C1 segment of cervical spinal cord (tissue), 14 donors: ENCODE results near the gene GSAP.
"Not testable (repeated sequence)": the region's sequence is repeated elsewhere in the genome, so short reads cannot be mapped to it uniquely, and the experiment has no call there.

Experiments used
- DNase-seq, 14 donors: peaks; one replicate each; lab custom pipeline; 2025; lab: John Stamatoyannopoulos, UW

GSAP gene

DNA sequence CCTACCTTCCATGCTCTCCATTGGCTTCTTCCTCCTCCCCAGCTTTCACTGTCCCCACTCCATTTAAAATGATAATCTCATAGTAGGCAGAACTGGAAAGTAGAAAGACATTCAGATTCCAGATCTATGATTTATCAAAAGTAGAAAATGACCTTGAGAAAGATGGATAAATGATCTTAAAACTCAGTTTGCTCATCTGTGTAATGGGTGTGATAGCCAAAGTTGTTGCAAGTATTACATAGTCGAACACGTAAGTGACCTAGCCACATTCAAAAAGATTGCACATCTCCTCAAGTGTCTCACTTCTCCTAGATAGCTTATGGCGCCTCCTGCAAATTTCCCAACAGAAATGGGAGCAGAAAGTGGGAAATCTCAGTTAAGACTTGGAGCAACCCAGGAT, 126.8 kb downstream of the GSAP start:
- no peak for DNase-seq

DNA sequence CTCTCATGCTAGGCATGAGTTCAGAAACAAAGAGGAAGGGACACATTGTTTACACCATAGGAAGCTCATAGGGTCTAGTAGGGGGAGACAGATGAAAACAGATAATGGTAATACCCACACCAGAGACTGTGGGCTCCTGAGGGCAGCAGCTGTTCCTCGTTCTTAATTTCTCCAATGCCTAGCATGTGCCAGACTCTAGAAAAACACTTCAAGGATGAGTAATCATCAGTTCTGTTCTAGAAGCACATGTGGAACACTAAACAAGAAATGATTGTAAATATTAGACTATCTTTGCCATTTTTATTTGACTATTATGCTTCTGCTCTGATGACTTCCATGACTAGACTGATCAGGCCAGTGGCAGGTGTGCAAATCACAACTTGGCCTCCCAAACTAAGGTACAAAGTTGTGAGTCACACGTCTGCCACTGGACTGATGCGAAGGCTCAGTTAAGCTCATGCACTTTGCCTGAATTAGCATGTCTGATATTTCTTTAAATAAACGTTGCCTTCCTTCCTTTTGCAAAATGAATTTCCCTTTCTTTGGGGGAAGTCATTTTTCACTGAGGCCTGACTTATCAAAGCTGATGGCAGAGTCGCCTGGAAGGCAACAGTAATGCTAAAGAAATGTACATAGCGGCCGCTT, 127.4 kb downstream of the GSAP start:
- DNase-seq: no peak

DNA sequence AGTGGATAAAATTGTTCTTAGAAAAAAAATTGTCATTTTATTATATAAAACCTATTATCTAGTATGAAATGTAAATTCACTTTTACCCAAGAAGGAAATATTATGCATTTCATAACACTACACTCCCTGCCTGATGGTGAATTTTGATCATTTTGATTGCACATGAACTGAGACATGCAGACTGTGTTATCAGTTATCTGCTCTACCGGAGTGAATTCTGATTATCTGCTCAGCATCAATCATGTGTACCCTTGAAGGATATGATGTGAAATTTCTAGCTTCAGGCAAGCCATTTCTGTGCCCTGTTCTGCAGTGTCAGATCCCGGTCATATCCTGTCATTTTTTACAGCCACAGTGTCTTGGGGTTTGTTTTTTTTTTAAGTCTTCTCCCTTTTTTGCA, 131.5 kb downstream of the GSAP start:
- no peak for DNase-seq

DNA sequence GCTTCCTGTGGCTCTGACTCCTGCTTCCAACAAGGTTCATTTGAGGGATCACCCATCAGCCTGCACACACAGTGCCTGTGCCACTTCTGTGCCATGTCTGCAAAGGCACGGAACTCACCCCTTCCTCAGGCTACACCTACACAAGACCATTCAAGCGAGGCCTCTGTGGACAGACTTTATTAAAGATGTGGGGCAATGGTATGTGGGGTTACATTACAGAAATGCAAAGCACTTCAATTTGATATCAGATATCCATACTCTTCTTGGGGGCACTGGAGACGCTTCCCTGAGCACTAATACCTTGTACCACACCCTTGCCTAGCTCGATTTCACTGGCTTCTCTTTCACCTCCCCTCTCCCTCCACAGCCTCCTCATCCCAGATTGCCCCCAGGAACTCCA, 132.1 kb downstream of the GSAP start:
- no peak for DNase-seq

DNA sequence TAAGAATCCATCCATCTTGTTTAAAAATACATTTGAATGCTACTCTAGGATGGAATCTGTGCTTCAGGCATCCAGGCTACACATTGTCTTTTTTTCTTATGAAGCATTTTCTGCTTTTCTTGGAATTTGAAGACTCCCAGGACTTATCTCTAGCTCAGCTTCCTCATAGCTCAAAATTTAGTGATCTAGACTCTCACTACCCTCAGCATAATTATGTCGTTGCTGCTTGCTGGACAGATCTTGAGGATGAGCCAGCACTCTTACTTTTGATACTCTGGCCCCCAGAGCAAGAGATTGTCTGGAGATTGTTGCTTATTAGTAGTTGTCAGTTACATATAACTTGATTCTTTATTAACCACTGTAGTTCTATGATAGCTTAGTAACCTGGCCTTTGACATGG, 133.3 kb downstream of the GSAP start:
- no peak for DNase-seq

DNA sequence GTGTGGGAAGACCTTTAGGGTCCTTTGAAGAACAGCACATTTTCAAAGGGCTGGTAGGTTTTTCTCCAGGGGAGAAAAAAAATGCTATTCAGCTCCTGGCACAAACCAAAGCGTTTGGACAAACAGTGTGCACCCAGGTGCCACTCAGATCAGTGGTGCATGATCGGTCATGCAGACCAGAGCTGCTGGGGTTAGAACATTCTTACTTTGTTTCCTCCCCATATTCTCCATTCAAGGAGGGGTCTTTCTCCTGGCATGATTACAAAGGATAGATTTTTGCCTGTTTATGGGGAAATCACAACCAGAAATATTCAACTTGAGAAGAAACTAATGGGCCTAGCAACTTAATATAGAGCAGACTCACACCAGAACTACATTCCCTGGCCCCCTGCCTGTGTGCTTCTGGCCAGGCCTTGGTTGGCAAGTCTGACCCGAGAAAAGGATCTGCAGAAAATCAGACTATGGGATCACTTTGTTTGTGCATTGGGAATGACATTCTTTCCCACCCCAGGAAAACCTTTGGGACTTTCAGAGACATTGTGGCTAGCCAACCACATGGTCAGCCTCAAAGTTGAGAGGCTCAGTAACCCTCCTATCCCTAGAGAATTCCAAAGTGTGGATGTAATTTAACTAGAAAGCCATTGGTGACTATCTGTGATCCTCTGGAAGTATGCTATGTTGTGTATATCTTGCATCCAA, 134.2 kb downstream of the GSAP start:
- DNase-seq: peak in 1 of 14 donors; percentile 11

DNA sequence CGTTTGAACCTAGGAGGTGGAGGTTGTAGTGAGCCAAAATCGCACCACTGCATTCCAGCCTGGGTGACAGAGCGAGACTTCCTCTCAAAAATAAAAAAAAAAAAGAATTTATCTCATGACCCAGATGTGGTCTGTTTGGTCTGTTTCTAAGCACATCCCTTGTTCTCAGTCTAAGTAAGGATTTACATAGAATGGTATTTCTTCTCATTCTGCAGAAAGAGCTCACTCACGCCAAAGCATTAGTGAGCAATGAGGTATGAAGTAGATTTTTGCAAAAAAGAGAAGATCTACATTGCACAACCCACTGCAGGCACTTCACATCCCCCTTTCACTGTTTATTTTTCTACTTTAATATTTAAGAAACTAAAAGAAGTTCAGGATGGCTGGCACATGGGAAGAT, 140.0 kb downstream of the GSAP start:
- DNase-seq: no peak

DNA sequence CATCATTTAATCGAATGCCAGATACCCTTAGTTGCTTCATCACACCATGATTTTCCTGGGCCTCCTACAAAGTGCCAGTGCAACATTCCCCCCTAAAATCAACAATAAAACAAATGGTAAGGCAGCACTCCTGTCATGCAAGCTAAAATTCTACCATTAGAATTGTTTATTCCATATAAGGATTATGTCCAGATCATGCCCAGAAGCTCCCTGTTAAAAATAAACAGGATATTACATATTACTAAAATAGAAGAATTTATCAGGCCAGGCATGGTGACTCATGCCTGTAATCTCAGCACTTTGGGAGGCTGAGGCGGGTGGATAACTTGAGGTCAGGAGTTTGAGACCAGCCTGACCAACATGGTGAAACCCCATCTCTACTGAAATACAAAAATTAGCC, 140.5 kb downstream of the GSAP start:
- not testable (repeated sequence) for DNase-seq

DNA sequence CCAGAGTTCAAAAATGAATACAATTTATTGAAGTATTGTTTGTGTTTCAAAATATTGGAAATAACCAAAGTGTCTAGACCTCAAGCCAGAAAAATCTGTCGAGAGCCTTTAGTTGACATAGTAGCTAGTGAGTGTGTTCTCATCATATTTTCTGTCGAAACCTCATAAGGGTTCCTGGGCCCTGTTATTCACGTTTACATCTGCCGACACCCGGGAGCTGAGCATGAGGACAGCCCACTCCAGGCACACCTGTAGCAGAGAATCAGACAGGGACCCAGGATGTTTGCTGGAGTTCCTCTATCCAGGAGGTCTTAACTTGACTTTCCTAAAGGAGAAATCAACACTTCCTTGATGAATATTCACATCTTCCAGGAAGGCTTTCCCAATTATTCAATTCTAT, 144.4 kb downstream of the GSAP start:
- DNase-seq: no peak

DNA sequence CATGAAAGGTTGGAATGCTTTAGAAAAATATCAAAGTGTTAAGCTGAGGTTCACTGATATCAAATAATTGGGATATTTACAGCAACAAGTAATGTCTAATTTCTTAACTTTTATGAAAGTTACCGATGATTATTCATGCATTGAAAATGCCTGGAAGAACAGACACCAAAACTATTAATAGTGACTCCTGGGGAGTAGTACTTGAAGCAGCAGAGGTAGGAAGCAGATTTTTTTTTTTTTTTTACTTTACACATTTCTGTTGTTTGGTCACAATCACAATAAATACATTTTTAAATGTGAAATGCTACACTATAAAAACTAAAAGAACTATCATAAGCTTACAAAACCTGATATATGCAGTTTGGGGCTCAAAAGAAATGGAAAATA, 146.1 kb downstream of the GSAP start:
- no peak for DNase-seq

DNA sequence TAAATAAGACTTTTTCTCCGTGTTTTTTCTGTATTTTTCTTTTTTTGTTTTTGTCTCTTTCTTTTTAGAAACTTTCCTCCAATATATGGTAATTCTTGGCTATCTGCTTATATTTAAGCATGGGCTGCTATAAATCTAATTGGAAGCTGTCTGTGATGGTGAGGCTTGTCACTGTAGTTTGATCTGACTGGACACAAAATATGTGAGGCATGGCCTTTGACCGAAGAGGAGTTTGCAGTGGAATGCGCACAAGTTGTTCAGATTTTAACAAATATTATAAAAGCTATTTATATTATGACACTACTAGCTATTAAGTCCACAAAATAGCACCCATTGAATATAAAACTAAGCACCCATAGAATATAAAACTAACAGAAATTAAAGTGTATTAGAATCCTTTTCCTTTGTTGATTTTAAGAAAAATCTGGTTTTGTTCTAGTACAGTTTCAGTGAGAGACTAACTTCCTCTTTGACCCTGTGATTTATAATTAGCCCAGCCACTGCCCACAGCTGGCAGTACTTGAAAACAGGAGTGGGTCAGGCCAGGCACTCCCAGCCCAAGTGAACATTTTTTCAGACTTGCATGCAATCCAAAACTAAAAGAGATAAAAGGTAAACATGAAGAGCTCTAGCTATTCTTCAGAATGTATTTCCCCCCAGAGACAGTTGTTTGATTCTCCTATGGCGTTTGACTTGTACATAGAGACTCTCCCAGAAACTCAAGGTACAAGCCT, 146.6 kb downstream of the GSAP start:
- DNase-seq: no peak

DNA sequence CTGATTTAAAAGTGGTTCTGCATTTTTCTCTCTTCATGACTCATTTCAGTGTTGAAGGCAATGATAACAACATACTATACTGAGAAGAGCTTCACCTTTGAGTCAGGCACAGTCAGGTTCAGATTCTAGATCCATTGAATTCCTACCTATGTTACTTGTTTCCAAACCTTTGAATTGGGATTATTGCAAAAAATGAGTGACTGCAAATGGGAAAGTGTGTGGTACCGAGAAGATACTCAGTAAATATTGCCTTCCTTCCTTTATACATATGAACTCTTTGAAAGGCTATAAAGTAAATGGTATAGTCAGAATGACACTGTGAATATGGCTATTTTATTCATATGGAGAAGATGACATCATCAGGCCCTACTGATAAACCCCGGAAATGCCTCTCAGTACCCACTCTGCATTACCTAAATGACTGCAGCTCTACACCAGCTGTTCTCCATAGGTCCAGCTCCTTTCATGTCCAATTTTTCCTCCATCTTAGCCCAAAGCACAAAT, 149.8 kb downstream of the GSAP start:
- no peak for DNase-seq

DNA sequence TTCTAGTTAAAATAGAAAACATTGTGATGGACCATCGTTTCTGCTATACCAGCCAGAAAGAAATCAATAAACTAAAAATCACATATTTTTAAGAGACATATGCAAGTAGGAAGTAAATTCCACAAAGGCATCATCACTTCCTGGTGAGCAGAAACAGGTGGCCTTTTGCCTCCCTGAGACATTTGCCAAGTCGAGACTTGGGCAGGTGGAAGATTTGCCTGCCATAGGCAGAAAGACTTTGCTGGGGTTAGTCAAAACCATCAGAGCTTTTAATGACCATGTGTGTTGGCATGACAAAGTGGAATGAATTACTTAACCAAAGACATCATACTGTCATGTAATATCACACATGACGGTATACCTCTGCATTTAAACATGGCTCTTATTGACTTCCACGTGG, 150.5 kb downstream of the GSAP start:
- no peak for DNase-seq

DNA sequence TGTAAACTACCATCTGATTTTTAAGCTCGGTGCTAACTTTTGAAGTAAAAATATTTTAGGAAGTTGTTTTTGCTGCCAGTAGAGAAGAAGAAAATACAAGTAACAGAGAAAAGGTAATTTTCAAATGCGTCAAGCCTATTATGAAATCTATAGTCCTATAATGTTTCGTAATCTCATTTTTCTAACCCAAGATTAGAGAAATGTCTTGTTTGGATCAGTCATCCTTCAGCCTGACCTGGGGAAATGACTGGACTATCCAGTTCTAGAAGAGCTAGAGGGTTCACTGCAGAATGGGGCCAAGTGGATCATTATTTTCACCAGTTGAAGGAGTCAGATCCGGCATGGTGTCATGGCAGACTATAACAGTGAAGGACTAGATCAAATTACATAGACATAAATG, 153.8 kb downstream of the GSAP start:
- DNase-seq: no peak
